ENCODE data around the gene RTN4.
"Not testable (repeated sequence)": the region's sequence is repeated elsewhere in the genome, so short reads cannot be mapped to it uniquely, and the experiment has no call there.

The RTN4 gene, protein sequence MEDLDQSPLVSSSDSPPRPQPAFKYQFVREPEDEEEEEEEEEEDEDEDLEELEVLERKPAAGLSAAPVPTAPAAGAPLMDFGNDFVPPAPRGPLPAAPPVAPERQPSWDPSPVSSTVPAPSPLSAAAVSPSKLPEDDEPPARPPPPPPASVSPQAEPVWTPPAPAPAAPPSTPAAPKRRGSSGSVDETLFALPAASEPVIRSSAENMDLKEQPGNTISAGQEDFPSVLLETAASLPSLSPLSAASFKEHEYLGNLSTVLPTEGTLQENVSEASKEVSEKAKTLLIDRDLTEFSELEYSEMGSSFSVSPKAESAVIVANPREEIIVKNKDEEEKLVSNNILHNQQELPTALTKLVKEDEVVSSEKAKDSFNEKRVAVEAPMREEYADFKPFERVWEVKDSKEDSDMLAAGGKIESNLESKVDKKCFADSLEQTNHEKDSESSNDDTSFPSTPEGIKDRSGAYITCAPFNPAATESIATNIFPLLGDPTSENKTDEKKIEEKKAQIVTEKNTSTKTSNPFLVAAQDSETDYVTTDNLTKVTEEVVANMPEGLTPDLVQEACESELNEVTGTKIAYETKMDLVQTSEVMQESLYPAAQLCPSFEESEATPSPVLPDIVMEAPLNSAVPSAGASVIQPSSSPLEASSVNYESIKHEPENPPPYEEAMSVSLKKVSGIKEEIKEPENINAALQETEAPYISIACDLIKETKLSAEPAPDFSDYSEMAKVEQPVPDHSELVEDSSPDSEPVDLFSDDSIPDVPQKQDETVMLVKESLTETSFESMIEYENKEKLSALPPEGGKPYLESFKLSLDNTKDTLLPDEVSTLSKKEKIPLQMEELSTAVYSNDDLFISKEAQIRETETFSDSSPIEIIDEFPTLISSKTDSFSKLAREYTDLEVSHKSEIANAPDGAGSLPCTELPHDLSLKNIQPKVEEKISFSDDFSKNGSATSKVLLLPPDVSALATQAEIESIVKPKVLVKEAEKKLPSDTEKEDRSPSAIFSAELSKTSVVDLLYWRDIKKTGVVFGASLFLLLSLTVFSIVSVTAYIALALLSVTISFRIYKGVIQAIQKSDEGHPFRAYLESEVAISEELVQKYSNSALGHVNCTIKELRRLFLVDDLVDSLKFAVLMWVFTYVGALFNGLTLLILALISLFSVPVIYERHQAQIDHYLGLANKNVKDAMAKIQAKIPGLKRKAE

DNA sequence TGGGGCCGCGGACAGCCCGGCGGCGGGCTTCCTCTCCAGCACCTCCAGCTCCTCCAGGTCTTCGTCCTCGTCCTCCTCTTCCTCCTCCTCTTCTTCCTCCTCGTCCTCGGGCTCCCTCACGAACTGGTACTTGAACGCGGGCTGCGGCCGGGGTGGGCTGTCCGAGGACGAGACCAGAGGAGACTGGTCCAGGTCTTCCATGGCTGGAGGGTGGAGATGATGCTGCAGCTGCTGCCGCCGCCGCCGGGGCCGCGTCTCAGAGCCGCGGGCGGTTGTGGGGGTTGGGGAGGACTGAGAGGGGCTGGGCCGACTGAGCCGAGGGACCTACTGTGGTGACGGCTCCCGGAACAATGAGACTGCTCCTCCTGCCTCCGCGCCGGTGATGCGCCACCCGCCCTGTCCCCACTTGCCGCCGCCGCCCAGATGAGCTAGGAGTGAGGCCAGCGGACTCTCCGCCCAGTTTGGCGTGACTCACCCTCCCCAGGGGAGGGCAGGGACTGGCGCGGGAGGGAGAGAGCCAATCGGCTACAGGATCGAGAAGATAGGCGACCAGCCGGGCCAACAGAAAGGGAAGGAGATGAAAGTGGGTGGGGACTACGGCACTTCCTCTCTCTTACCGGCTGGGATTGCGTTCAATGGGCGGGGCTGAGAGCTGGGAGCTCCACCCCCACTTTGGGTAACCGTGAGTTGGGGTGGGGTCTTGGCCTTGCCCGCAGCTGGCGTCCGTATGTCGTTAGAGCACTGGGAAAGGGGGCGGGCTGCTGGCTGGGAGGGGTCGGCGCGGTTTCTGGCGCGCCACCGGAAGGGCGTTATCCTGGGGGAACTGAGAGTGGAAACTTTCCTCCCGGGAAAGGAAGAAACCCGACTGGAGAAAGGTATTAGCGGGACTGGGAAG lies at the start of gene RTN4:
TSS of gene RTN4 (minus strand) at position 352 of the 895 bp plus-strand sequence. CDS start at position 201, 151 bp downstream.
- peak; percentile 93 to 97 for DNase-seq (ENCODE audit: low read depth in 2 of 2, low spot score in 1 of 2)

DNA sequence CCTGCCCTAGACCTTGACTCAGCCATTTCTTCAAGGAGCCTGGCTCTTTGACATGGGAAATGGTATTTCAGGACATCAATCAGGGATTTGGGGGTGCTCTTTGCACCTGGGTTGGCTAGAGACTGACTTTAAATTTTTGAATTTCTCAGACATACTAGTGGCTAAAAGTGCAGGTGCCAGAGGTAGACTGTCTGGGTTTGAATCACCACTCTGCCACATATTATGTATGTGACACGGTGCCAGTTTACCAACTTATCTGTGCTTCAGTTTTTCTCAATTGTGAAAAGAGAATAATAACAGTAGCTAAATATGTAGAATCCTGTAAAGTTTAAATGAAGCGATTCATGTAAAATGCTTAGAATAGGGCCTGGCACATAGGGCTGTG lies 49.2 kb upstream of the RTN4 start:
- DNase-seq (ENCODE audit: low read depth in 2 of 2, low spot score in 1 of 2) = no peak

DNA sequence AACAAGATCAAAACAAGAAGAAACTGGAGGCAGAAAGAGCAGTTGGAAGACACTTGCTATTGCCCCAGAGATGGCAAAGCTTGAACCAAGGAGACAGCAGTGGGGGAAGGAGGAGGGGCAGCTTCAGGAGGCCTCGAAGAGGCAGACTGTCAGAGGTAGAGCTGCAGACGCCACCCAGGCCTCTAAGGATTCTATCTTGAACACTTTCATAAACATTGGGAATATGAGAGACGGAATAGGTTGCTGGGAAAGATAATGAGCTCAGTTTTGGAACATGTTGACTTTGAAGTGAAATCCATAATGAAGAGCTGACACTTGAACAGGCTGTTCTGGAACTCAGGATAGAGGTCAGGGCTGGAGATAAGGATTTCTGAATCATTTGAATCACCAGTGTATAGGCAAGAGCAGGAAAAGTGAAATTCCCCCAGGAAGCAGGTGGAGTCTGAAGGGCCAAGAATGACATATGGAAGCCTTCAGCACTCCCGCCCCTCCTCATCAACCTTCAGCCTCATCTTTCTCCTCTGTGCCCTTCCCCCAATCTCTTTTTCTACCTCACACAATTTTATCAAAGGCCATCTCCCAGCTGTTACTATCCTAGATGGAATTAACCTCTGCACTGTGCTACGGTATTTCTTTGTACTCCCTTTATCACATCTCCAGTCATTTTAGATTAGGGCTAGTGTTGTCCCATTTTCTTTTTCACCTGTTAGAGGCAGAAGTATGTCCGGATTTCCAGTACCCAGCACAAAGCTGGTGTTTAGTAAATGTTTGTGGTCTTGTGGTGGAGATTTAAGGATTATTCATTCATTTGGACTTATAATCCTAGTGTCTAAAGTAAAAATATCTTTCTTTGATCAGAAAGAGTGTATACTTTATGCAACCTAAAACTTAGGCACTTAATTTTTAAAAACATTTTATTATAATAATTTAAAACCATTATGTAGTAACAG lies 47.5 kb upstream of the RTN4 start:
- DNase-seq (ENCODE audit: low read depth in 2 of 2, low spot score in 1 of 2) = no peak

DNA sequence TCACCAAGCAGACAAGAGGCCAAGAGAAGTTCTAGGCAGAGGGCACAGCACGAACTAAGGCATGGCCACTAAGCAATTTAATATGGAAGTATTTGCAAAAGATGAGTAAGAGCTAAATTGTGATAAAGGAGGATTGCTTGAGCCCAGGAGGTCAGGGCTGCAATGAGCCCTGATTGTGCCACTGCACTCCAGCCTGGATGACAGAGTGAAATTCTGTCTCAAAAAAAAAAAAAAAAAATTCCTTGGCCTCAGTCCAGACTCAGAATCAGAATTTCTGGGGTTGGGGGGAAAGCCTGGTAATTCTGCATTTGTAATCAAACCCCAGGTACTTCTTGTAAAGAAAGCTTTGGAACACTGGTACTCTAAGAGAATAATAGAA lies 46.8 kb upstream of the RTN4 start:
- DNase-seq (ENCODE audit: low read depth in 2 of 2, low spot score in 1 of 2) = no peak

DNA sequence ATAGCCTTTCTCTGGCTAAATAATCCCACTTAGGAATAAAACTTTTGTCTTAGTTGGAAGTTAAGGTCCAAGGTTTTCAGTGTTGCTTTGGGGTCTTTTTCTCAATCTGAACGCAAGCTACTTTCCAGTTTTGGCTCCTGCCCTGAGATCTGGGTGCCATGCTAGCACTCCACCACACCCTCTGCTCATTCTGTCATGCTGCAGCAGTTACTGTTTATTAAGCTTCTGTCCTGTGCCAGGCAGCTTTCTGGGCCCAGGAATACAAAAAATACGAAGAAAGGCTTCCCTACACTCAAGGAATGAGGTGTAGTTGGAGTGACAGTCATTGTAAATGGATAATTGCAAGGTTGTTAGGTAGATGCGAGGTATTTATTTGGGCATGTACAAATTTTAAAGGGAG lies 46.3 kb upstream of the RTN4 start:
- DNase-seq (ENCODE audit: low read depth in 2 of 2, low spot score in 1 of 2) = no peak

DNA sequence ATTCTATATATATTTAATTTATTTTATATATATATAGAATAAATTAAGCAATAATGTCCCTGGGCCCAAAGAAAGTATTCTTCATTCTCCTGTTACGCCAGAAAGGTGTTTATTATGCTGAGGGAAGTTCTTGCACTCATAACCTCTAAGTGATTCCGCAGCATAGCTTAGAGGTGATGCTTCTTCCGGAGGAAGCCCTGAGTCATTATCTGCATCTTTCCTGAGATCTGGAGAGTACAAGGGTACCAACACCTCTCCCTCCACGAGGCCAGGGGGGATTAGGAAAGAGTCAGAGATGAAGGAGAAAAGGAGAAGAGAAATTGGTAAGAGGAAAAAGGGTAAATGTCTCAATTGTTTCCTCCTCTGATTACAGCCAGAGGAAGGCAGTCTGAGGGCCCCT lies 43.1 kb upstream of the RTN4 start:
- no peak for DNase-seq (ENCODE audit: low read depth in 2 of 2, low spot score in 1 of 2)

DNA sequence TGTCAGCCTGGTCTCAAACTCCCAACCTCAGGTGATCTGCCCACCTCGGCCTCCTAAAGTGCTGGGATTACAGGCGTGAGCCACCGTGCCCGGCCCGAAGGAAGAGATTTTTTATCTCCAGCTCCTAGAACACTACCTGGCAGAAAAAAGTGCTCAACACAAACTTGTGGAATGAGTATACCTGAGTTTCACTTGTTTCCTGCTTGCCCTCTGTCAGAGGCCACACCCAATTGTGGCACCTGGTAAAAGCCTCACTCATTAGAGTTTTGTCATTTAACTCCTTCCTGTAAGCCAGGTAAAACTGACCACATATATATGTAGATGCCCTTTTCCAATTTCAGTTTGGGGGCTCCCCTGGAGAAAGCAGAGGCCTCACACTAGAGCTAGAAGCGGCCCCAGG lies 42.2 kb upstream of the RTN4 start:
- no peak for DNase-seq (ENCODE audit: low read depth in 2 of 2, low spot score in 1 of 2)

DNA sequence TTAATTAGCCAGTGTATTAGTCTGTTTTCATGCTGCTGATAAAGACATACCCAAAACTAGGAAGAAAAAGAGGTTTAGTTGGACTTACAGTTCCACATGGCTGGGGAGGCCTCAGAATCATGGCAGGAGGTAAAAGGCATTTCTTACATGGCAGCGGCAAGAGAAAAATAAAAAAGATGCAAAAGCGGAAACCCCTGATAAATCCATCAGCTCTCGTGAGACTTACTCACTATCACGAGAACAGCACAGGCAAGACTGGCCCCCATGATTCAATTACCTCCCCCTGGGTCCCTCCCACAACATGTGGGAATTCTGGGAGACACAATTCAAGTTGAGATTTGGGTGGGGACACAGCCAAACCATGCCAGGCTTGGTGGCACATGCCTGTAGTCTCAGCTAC lies 41.4 kb upstream of the RTN4 start:
- not testable (repeated sequence) for DNase-seq (ENCODE audit: low read depth in 2 of 2, low spot score in 1 of 2)

DNA sequence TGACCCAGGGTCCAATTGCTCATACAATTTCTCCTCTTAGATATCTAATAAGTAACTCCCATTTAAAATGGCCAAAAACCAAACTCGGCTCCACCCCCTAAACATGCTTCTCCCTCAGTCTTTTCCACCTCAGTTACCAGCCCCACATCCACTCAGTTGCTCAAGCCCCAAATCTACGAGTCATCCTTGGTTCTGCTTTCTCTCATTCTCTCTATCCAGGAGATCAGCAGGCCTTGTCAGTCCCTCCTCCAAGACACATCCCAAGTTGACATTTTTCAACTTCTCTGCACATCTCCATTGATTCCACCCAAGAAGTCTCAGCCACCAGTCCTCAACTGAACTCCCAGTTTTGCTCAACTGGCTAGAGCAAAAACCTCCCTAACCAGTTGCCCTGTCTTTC lies 40.5 kb upstream of the RTN4 start:
- DNase-seq (ENCODE audit: low read depth in 2 of 2, low spot score in 1 of 2) = no peak

DNA sequence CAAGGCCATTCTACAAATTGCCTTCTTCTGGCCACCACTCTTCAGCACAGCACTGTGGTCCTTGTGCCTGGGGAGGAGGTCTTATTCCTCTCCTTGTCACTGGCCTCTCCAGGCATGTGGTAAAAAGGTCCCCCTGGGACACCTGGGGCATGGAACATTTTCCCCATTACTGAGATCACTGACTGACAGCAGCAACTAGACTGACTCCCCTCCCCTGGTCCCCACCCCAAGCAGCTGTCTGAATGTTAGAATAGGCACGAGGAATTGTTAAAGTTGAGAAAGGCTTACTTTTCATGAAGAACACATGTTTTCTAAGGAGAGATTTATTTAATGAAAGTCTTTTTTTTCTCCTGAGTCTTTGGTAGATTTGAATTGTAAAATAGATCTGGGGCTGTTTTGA lies 39.5 kb upstream of the RTN4 start:
- no peak for DNase-seq (ENCODE audit: low read depth in 2 of 2, low spot score in 1 of 2)

DNA sequence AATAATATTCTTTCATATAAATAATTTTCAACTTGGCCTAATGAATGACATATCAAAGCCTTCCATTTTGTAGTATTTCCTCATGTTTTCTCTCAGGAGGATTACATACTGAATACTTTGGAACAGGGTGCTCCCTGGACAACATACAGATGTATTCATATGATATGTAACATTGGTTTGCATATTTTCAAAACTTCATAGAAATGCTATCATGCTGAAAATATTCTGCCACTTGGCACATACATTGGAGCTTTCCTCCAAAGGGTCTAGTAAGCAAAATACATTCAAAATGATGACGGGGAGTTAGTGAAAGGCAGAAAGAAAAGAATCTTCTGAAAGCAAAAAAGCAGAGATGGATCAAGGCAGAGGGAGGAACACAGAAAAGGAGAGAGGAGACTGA lies 38.1 kb upstream of the RTN4 start:
- DNase-seq (ENCODE audit: low read depth in 2 of 2, low spot score in 1 of 2) = no peak

DNA sequence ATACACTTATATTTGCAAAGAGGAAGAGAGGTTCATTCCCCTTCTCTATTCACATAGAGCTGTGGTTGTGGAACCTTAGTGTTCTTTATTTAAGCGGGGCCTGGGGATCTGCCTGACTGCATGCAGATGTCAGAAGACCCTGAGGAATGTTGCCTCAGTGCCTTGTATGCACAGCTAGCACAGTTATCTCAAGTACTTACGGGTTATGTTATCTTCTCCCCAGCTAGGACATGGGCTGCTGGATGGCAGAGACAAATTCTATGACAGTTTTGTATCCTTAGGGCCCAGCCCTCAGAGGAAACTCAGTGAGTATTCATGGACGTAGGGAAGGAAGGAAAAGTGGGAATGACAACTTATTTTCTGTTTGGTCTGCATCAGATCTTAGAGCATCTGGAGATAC lies 37.7 kb upstream of the RTN4 start:
- DNase-seq (ENCODE audit: low read depth in 2 of 2, low spot score in 1 of 2) = no peak

DNA sequence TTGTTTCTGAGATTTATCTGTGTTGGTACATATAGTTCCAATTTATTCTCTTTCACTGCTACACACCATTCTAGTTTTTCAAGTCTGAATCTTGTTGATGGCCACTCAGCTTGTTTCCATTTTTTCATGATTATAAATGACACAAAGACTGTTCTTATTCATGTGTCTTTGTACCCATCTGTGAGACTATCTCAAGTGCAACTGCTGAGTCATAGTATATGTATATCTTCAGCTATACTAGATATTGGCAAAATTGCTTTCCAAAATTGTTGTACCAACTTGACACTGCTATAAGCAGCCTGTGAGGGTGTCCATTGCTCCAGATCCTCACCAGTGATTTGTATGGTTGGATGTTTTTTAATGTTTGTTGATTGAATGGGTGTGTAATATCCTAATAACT lies 37.2 kb upstream of the RTN4 start:
- DNase-seq (ENCODE audit: low read depth in 2 of 2, low spot score in 1 of 2) = no peak

DNA sequence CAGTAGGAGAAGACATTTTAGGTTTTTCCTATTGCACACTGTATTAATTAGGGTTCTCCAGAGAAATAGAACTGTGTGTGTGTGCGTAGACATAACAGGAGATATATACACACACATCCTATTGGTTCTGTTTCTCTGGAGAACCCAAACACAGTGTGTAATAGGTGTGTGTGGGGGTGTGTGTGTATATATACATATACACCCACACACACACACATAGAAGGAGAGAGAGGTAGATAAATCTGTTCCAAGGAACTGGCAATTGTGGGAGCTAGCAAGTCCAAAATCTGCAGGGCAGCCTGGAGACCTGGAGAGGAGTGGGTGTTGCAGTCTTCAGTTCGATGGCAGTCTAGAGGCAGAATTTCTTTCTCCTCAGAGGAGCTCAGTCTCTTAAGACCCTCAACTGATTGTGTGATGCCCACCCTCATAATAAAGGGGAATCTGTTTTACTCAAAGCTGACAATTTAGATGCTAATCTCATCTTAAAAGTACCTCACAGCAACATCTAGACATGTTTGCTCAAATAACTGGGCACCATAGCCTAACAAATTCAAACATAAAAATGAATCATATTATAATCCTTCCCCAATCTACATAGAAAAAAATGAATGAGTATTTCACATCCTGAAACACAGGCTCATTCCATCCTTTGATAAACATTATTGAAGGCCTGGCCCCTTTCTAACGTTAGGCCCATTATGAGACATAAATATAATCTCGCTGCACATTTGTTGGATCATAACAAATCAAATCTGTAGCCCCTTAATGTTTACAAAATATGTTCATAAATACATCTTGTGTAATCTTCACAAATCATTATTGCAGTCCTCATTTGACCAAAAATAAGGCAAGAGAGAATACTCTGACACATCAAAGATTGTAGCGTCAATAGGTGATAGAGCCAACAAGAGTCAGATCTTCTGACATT lies 35.1 kb upstream of the RTN4 start:
- no peak for DNase-seq (ENCODE audit: low read depth in 2 of 2, low spot score in 1 of 2)

DNA sequence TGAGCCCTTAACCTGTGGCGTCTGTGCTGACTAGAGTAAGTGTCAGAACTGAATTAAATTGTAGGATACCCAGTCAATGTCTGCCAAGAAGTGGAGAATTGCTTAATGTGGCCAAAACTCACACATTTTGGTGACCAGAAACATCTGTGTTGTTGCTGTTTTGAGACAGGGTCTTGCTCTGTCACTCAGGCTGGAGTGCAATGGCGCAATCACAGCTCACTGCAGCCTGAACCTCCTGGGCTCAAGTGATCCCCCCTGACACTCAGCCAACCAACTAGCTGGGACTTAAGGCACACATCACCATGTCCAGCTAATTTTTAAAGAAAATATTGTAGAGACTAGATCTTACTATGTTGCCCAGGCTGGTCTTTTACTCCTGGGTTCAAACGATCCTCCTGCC lies 34.4 kb upstream of the RTN4 start:
- DNase-seq (ENCODE audit: low read depth in 2 of 2, low spot score in 1 of 2) = no peak

DNA sequence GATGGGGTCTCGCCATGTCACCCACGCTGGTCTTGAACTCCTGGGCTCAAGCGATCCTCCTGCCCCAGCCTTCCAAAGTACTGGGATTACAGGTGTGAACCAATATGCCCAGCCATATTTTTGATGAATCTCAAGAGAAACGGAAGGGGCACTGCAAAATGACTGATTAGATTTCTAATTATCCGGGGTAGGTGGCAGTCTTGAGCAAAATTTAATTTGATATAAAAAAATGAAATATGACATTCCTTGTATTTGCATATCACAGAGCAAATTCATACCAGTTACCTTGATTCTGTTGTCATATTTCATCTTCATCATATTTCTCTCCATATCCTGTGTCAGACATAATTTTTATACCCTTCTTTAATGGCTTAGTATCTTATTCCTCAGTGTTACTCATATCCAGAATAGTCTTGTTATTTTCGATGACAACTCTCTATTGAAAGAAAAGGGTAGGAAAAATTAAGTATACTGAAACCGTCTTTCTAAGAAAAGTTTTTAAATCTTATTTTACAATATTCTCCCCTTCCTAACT lies 30.0 kb upstream of the RTN4 start:
- no peak for DNase-seq (ENCODE audit: low read depth in 2 of 2, low spot score in 1 of 2)

DNA sequence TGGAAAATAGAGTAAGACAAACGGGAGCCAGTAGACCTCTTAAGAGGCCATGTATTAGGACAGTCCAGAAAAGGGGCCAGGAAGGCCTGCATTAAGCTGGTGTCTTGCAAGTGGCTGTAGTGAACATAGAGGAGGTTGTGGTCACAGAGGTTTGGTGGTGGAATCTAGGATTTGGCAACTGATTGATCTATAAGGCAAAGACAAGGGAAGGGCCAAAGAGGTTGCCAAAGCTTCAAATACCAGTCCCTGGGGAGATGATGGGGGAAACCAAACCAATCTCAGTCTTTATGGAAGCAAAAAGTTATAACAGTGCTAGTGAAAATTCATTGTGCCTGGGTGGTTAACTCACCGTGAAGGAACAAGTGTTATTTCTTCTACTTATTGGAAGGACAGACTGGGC lies 28.7 kb upstream of the RTN4 start:
- DNase-seq (ENCODE audit: low read depth in 2 of 2, low spot score in 1 of 2) = no peak

DNA sequence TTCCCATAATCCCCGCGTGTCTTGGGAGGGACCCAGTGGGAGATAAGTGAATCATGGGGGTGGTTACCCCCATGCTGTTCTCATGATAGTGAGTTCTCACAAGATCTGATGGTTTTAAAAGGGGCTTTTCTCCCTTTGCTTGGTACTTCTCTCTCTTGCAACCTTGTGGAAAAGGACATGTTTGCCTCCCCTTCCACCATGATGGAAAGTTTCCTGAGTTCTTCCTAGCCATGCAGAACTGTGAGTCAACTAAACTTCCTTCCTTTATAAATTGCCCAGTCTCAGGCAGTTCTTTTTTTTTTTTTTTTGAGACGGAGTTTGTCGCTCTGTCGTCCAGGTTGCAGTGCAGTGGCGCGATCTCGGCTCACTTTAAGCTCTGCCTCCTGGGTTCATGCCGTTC lies 26.5 kb upstream of the RTN4 start:
- DNase-seq (ENCODE audit: low read depth in 2 of 2, low spot score in 1 of 2) = no peak
